GM19043 (cell line): ENCODE data around the gene LINC01488.

Experiments used
- ATAC-seq: cut with Tn5 transposase; IDR thresholded peaks from one replicate; pipeline ENCODE4 v1.9.1; 2021; ENCODE audit warnings: low read depth; ENCODE audit not compliant: unreplicated experiment

The LINC01488 gene

GRCh38 chr11:69475141-69475865 lies 6.2 kb upstream of the LINC01488 start:
- ATAC-seq = no peak

- no peak for ATAC-seq
Measured at GRCh38 chr11:69475866-69476471, 5.5 kb upstream of the LINC01488 start.

- no peak for ATAC-seq
Measured at GRCh38 chr11:69476509-69476961, 4.9 kb upstream of the LINC01488 start.

GRCh38 chr11:69477086-69477485 lies 4.4 kb upstream of the LINC01488 start:
- ATAC-seq = no peak

- ATAC-seq = no peak
Measured at GRCh38 chr11:69479591-69480271, 1.7 kb upstream of the LINC01488 start.

- no peak for ATAC-seq
Measured at GRCh38 chr11:69480547-69481392, 693 bp upstream of the LINC01488 start.

- ATAC-seq = no peak
Measured at GRCh38 chr11:69482322-69482721, 859 bp downstream of the LINC01488 start.

GRCh38 chr11:69483170-69483569 lies 1.7 kb downstream of the LINC01488 start:
- ATAC-seq = no peak

- no peak for ATAC-seq
Measured at GRCh38 chr11:69483691-69484426, 2.4 kb downstream of the LINC01488 start.

- no peak for ATAC-seq
Measured at GRCh38 chr11:69484427-69485259, 3.2 kb downstream of the LINC01488 start.

- no peak for ATAC-seq
Measured at GRCh38 chr11:69485337-69486041, 4.0 kb downstream of the LINC01488 start.

GRCh38 chr11:69486056-69486772 lies 4.8 kb downstream of the LINC01488 start:
- no peak for ATAC-seq

GRCh38 chr11:69486773-69487291 lies 5.4 kb downstream of the LINC01488 start:
- ATAC-seq = no peak

- no peak for ATAC-seq
Measured at GRCh38 chr11:69487391-69487790, 5.9 kb downstream of the LINC01488 start.

- no peak for ATAC-seq
Measured at GRCh38 chr11:69487849-69488542, 6.5 kb downstream of the LINC01488 start.

GRCh38 chr11:69488543-69488940 lies 7.1 kb downstream of the LINC01488 start:
- no peak for ATAC-seq
